Measurements from ENCODE around the gene RAB40C.

RAB40C gene

GRCh38 chr16:610513-611381 is 20.9 kb downstream of the RAB40C start:
- TF ChIP-seq CTCF (IDR thresholded peaks at IDR 0.05; ENCODE audit: poor library complexity, severe bottlenecking), result peak; percentile 42
- Histone ChIP-seq H3K9me3 (ENCODE audit: severe bottlenecking) (no peaks in the 10 kb centered on the region), H3K36me3 (ENCODE audit: low read depth) (no peaks in the 10 kb centered on the region), H3K4me3 (ENCODE audit: severe bottlenecking) (no peak overlapping the region), H3K27ac (ENCODE audit: poor library complexity, severe bottlenecking) (no peak overlapping the region), H3K27me3 (ENCODE audit: insufficient read depth, poor library complexity, severe bottlenecking) (no peaks in the 10 kb centered on the region), H3K4me1 (ENCODE audit: insufficient read depth, poor library complexity, severe bottlenecking) (peaks cover 5% of the 10 kb centered on the region)
- peak; percentile 68 for ATAC-seq (ENCODE audit: low read depth)
- no peak for DNase-seq (ENCODE audit: low spot score)

GRCh38 chr16:615122-615521 is 25.3 kb downstream of the RAB40C start:
- ATAC-seq (ENCODE audit: low read depth) (no peak), DNase-seq (ENCODE audit: low spot score) (no peak)
- H3K27me3 ChIP-seq (ENCODE audit: insufficient read depth, poor library complexity, severe bottlenecking), result no peaks in the 10 kb centered on the region
- no peaks in the 10 kb centered on the region for H3K36me3 ChIP-seq (ENCODE audit: low read depth)
- H3K9me3 ChIP-seq (ENCODE audit: severe bottlenecking), result no peaks in the 10 kb centered on the region
- H3K4me1 ChIP-seq (ENCODE audit: insufficient read depth, poor library complexity, severe bottlenecking), result peaks cover 5% of the 10 kb centered on the region
- H3K27ac ChIP-seq (ENCODE audit: poor library complexity, severe bottlenecking), result no peak overlapping the region
- no peak for TF ChIP-seq CTCF (IDR thresholded peaks at IDR 0.05; ENCODE audit: poor library complexity, severe bottlenecking)
- H3K4me3 ChIP-seq (ENCODE audit: severe bottlenecking), result no peak overlapping the region

GRCh38 chr16:616733-617586 is 27.1 kb downstream of the RAB40C start:
- ATAC-seq (ENCODE audit: low read depth) (no peak), DNase-seq (ENCODE audit: low spot score) (no peak)
- no peak for TF ChIP-seq CTCF (IDR thresholded peaks at IDR 0.05; ENCODE audit: poor library complexity, severe bottlenecking)
- Histone ChIP-seq H3K4me3 (ENCODE audit: severe bottlenecking) (no peak overlapping the region), H3K27me3 (ENCODE audit: insufficient read depth, poor library complexity, severe bottlenecking) (no peaks in the 10 kb centered on the region), H3K36me3 (ENCODE audit: low read depth) (no peaks in the 10 kb centered on the region), H3K4me1 (ENCODE audit: insufficient read depth, poor library complexity, severe bottlenecking) (peaks cover 7% of the 10 kb centered on the region), H3K27ac (ENCODE audit: poor library complexity, severe bottlenecking) (no peak overlapping the region), H3K9me3 (ENCODE audit: severe bottlenecking) (no peaks in the 10 kb centered on the region)

DNA sequence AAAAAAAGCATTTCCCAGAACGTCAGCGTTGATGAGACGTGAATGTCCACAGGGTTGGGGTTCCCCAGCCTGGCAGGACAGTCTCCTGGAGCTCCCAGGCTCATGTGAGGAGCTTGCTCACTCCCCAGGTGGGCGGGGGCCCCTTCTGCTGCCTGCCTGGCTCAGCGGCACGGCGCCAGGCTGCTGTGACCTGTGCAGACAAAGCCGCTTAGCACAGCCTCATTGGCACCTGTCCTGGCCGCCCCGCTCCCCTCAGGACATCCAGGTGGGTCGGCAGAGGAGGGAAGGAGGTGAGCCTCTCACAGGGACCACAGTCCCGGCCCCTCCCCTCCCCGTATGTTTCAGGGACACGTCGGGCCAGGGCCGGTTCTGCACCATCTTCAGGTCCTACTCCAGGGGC is 28.0 kb downstream of the RAB40C start:
- H3K4me3 ChIP-seq (ENCODE audit: severe bottlenecking), result no peak overlapping the region
- no peak for DNase-seq (ENCODE audit: low spot score)
- H3K36me3 ChIP-seq (ENCODE audit: low read depth), result no peaks in the 10 kb centered on the region
- no peak overlapping the region for H3K27ac ChIP-seq (ENCODE audit: poor library complexity, severe bottlenecking)
- H3K27me3 ChIP-seq (ENCODE audit: insufficient read depth, poor library complexity, severe bottlenecking), result no peaks in the 10 kb centered on the region
- peaks cover 13% of the 10 kb centered on the region for H3K4me1 ChIP-seq (ENCODE audit: insufficient read depth, poor library complexity, severe bottlenecking)
- TF ChIP-seq CTCF (IDR thresholded peaks at IDR 0.05; ENCODE audit: poor library complexity, severe bottlenecking), result no peak
- no peak for ATAC-seq (ENCODE audit: low read depth)
- no peaks in the 10 kb centered on the region for H3K9me3 ChIP-seq (ENCODE audit: severe bottlenecking)

Measured in RWPE2 (cell line).